ENCODE results near the gene STRADA. TPM values are rescaled to one million over a fixed set of nuclear protein-coding genes. Genes with fewer than 3 reads are reported as not detected.
A peak's percentile ranks its signal among the peaks of the same experiment; 100 is the strongest.

Gene STRADA
- total RNA-seq, 6 donors from 2014 or later = 18.7 to 60.8 (median 32.4) TPM

DNA sequence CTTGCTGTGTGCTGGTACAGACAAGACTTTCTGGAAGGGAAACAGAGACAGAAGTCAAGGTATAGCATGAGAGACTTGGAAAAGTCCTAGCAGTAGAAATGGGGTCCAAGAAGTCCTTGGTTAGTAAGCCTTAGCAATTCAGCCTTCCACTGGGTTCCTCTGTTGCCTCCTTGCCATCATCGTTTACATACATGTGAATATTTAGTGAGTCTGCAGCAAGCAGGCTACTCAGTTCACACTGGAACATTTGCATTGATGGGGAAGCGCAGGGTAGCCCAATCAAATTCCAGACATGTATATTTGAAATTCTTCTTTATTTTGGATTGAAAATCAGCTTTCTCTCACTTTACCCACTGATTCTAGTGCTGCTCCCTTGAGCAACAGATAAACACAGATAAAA is 68.7 kb downstream of the STRADA start:
- peaks cover 37 to 38% (median 38%) of the 10 kb centered on the region in 4 donors for H3K4me1 ChIP-seq
- H3K9me3 ChIP-seq = no peaks in the 10 kb centered on the region
- H3K27me3 ChIP-seq = no peaks in the 10 kb centered on the region
- H3K36me3 ChIP-seq = peaks cover 13 to 34% (median 23%) of the 10 kb centered on the region in 4 donors
- peak overlapping the region in 1 of 4 donors; percentile 12 for H3K27ac ChIP-seq
- no peak overlapping the region for H3K4me3 ChIP-seq
- no peak for TF ChIP-seq POLR2A (IDR thresholded peaks at IDR 0.05)
- TF ChIP-seq, protein P1, sequence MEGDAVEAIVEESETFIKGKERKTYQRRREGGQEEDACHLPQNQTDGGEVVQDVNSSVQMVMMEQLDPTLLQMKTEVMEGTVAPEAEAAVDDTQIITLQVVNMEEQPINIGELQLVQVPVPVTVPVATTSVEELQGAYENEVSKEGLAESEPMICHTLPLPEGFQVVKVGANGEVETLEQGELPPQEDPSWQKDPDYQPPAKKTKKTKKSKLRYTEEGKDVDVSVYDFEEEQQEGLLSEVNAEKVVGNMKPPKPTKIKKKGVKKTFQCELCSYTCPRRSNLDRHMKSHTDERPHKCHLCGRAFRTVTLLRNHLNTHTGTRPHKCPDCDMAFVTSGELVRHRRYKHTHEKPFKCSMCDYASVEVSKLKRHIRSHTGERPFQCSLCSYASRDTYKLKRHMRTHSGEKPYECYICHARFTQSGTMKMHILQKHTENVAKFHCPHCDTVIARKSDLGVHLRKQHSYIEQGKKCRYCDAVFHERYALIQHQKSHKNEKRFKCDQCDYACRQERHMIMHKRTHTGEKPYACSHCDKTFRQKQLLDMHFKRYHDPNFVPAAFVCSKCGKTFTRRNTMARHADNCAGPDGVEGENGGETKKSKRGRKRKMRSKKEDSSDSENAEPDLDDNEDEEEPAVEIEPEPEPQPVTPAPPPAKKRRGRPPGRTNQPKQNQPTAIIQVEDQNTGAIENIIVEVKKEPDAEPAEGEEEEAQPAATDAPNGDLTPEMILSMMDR (IDR thresholded peaks at IDR 0.05) = no peak
- TF ChIP-seq EP300 (IDR thresholded peaks at IDR 0.05) = no peak
- TF ChIP-seq POLR2AphosphoS5 (IDR thresholded peaks at IDR 0.05) = no peak
- DNase-seq (no peak), ATAC-seq (ENCODE audit: low FRiP score in 2 of 2) (no peak)
- WGBS, 2 donors = 92 to 93% methylated on average over 2 of the region's 2 CpGs

DNA sequence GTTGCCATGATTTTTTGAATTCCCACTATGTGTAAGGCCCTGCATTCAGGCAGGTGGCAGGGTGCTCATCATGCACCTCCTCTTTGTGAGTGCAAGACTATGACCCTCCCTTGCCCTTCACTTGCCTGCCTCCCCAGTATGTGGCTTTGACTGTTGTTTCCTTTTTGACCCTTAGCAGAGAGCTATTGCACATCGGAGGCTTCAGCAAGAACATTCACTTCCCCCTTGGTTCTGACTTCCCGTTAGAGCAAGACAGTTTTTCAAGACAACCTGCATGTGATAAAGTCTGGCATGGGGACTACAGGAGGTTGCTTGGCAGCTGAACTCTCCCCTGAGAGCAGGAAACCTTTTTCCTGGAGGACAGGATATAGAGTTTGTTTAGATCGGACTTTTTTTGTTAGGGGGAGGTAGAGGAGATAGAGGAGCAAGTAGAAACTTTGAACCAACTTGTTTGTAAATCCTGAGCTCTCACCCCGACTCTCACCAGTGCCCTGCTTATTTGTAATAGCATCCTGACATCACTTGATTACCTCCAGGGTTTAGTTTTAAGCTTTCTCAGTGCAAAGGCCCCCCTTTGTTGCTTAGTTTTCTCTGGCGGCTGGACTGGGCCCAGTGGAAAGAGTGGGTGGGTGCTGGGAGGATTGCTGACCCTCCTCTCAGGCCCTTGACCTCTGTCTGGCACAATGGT is 75.9 kb downstream of the STRADA start:
- peaks cover 20 to 23% (median 22%) of the 10 kb centered on the region in 4 donors for H3K4me1 ChIP-seq
- no peak overlapping the region for H3K4me3 ChIP-seq
- WGBS, 2 donors = 38 to 45% methylated on average over 5 of the region's 5 CpGs
- TF ChIP-seq EP300 (IDR thresholded peaks at IDR 0.05) (no peak), POLR2A (IDR thresholded peaks at IDR 0.05) (no peak), POLR2AphosphoS5 (IDR thresholded peaks at IDR 0.05) (peak; percentile 35 to 87)
- TF ChIP-seq, protein P1 (IDR thresholded peaks at IDR 0.05) = no peak
- no peaks in the 10 kb centered on the region for H3K27me3 ChIP-seq
- DNase-seq (peak in 1 of 2 donors; percentile 57), ATAC-seq (ENCODE audit: low FRiP score in 2 of 2) (peak; percentile 72 to 85)
- H3K36me3 ChIP-seq = peaks cover 13 to 82% (median 29%) of the 10 kb centered on the region in 4 donors
- H3K9me3 ChIP-seq = no peaks in the 10 kb centered on the region
- peak overlapping the region; percentile 53 to 82 (median 70) for H3K27ac ChIP-seq

GRCh38 chr17:63659850-63660249 is 81.7 kb downstream of the STRADA start:
- no peaks in the 10 kb centered on the region for H3K9me3 ChIP-seq
- H3K27ac ChIP-seq = no peak overlapping the region
- 83 to 86% methylated on average over 3 of the region's 3 CpGs for WGBS, 2 donors
- H3K4me1 ChIP-seq = peaks cover 2 to 11% (median 6%) of the 10 kb centered on the region in 4 donors
- H3K27me3 ChIP-seq = no peaks in the 10 kb centered on the region
- ATAC-seq (ENCODE audit: low FRiP score in 2 of 2) (no peak), DNase-seq (no peak)
- H3K4me3 ChIP-seq = no peak overlapping the region
- no peak for TF ChIP-seq POLR2A (IDR thresholded peaks at IDR 0.05)
- TF ChIP-seq EP300 (IDR thresholded peaks at IDR 0.05) = no peak
- TF ChIP-seq POLR2AphosphoS5 (IDR thresholded peaks at IDR 0.05) = no peak
- TF ChIP-seq, protein P1 (IDR thresholded peaks at IDR 0.05) = no peak
- H3K36me3 ChIP-seq = peaks cover 14 to 76% (median 31%) of the 10 kb centered on the region in 4 donors

DNA sequence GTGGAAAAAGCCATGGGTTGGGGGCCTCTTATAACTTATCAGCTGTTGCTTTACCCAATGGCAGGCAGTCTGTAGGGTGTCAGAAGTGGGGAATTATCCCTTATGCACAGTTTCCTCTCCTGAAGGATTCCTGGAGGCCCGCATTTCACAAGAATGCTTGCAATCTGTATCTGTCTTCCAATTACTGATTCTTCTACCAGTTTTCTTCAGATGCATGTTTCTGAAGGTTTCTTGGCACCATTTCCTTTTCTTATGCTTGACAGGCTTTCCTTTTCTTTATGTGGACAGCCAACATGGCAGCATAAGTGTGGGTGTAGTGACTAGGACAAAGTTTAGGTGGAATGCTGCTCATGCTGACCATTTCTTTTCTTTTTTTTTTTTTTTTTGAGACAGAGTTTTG is 83.2 kb downstream of the STRADA start:
- TF ChIP-seq, protein P1 (IDR thresholded peaks at IDR 0.05) = no peak
- TF ChIP-seq EP300 (IDR thresholded peaks at IDR 0.05) = no peak
- TF ChIP-seq POLR2AphosphoS5 (IDR thresholded peaks at IDR 0.05) = no peak
- no peak for TF ChIP-seq POLR2A (IDR thresholded peaks at IDR 0.05)
- Histone ChIP-seq H3K4me1 (peaks cover 0 to 4% (median 0%) of the 10 kb centered on the region in 4 donors), H3K4me3 (no peak overlapping the region), H3K36me3 (peaks cover 21 to 80% (median 37%) of the 10 kb centered on the region in 4 donors), H3K27ac (no peak overlapping the region), H3K27me3 (no peaks in the 10 kb centered on the region), H3K9me3 (no peaks in the 10 kb centered on the region)
- ATAC-seq (ENCODE audit: low FRiP score in 2 of 2) (no peak), DNase-seq (no peak)
- 61 to 78% methylated on average over 1 of the region's 1 CpG for WGBS, 2 donors
